OCI-LY7 (cell line): ENCODE data around the gene CCR8. TPM values are rescaled to one million over a fixed set of nuclear protein-coding genes. Genes with fewer than 3 reads are reported as not detected.

Experiments used
- BruUV-seq: library from RNA; stranded (reverse); fragments of 400-500 nt; replicated peaks from 2 replicates; lab custom pipeline; 2021; lab: Mats Ljungman, UMichigan
- CTCF ChIA-PET: fragments of 300-600 bp; sonication (Branson Sonifier 250); formaldehyde crosslinking; loops from one replicate; lab custom pipeline; 2022; ENCODE audit warnings: antibody characterized with exemption; ENCODE audit not compliant: unreplicated experiment; lab: Charles Lee
- POLR2A ChIA-PET: fragments of 300-600 bp; sonication (Branson Sonifier 250); formaldehyde crosslinking; loops from one replicate; lab custom pipeline; 2022; ENCODE audit warnings: antibody characterized with exemption; lab: Charles Lee
- DNase-seq: peaks from one replicate; pipeline ENCODE4 v3.0.0-alpha.2; 2015; ENCODE audit warnings: low spot score
- H2AFZ ChIP-seq: fragments of 200-600 bp; sonication (generic), shearing (Covaris generic); 2 replicates; pipeline ENCODE4 v1.6.1; 2014; ENCODE audit warnings: mild to moderate bottlenecking, antibody characterized with exemption, low read length, moderate library complexity
- H3K27ac ChIP-seq: fragments of 200-600 bp; sonication (generic); 2 replicates; pipeline ENCODE4 v1.5.1; 2014; ENCODE audit warnings: mixed run types, low read depth, mild to moderate bottlenecking, moderate library complexity, low read length, inconsistent platforms; ENCODE audit not compliant: poor library complexity, severe bottlenecking
- H3K36me3 ChIP-seq: fragments of 200-600 bp; sonication (generic); 2 replicates; pipeline ENCODE4 v1.6.1; 2014; ENCODE audit warnings: mild to moderate bottlenecking, antibody characterized with exemption, low read length, moderate library complexity, mixed read lengths; ENCODE audit not compliant: insufficient read depth
- H3K4me1 ChIP-seq: fragments of 200-600 bp; sonication (generic); 2 replicates; pipeline ENCODE4 v1.5.1; 2014; ENCODE audit warnings: mild to moderate bottlenecking, low read length; ENCODE audit not compliant: insufficient read depth, poor library complexity, severe bottlenecking
- H3K4me2 ChIP-seq: fragments of 200-600 bp; sonication (generic); 2 replicates; pipeline ENCODE4 v1.6.1; 2014; ENCODE audit warnings: mild to moderate bottlenecking, low read length
- H3K4me3 ChIP-seq: fragments of 200-600 bp; sonication (generic); 2 replicates; pipeline ENCODE4 v1.5.1; 2014; ENCODE audit warnings: mild to moderate bottlenecking, low read depth, low read length; ENCODE audit not compliant: poor library complexity, severe bottlenecking
- H3K79me2 ChIP-seq: fragments of 200-600 bp; sonication (generic); 2 replicates; pipeline ENCODE4 v1.6.1; 2016; ENCODE audit warnings: low read depth, mild to moderate bottlenecking, low read length, moderate library complexity, mixed read lengths; ENCODE audit not compliant: insufficient read depth
- H3K9me2 ChIP-seq: fragments of 200-600 bp; sonication (generic); 2 replicates; pipeline ENCODE4 v1.6.1; 2016; ENCODE audit warnings: mild to moderate bottlenecking, low read length, mixed read lengths; ENCODE audit not compliant: insufficient read depth
- H3K9me3 ChIP-seq: fragments of 200-600 bp; sonication (generic); 2 replicates; pipeline ENCODE4 v1.6.1; 2014; ENCODE audit warnings: mild to moderate bottlenecking, mixed run types, low read length, mixed read lengths
- H4K20me1 ChIP-seq: fragments of 200-600 bp; sonication (generic); 2 replicates; pipeline ENCODE4 v1.6.1; 2014; ENCODE audit warnings: mild to moderate bottlenecking, antibody characterized with exemption, low read length, moderate library complexity, mixed read lengths; ENCODE audit not compliant: insufficient read depth
- CTCF ChIP-seq: fragments of 200-600 bp; sonication (generic); conservative IDR thresholded peaks from 2 replicates; pipeline ENCODE4 v1.5.1; 2014; ENCODE audit warnings: mild to moderate bottlenecking, antibody characterized with exemption, low read length, moderate library complexity, mixed read lengths
- EZH2phosphoT487 ChIP-seq: fragments of 200-600 bp; sonication (generic); IDR thresholded peaks from 2 replicates; pipeline ENCODE4 v1.6.1; 2018; ENCODE audit warnings: low read depth, borderline replicate concordance, mild to moderate bottlenecking, mixed run types, antibody characterized with exemption, low read length, moderate library complexity, mixed read lengths
- intact Hi-C: fragments of 100-400 bp; cut with micrococcal nuclease; formaldehyde crosslinking; loops from one replicate; pipeline ENCODE4 v1.10.0; 2022; ENCODE audit not compliant: unreplicated experiment
- total RNA-seq, 2 experiments: library from RNA; depleted of rRNA in 1 of 2; stranded (reverse); fragments of >200 nt in 1 of 2; shearing (Covaris generic) in 1 of 2; gene quantifications; 2 replicates each; pipeline ENCODE4 v1.2.3, GENCODE V29; 2014 to 2022

CCR8 gene
- total RNA-seq, 2 experiments from 2014 or later = not detected

GRCh38 chr3:39343760-39344159 lies 14.3 kb downstream of the CCR8 start:
- Histone ChIP-seq H3K79me2 (no peaks in the 10 kb centered on the region), H4K20me1 (no peaks in the 10 kb centered on the region), H3K9me3 (no peaks in the 10 kb centered on the region), H3K36me3 (no peaks in the 10 kb centered on the region), H3K9me2 (no peaks in the 10 kb centered on the region), H3K27ac (no peak overlapping the region), H2AFZ (no peak overlapping the region), H3K4me2 (no peak overlapping the region), H3K4me3 (no peak overlapping the region), H3K4me1 (no peaks in the 10 kb centered on the region)
- no TSS peak for BruUV-seq
- intact Hi-C loops = no loop called here
- TF ChIP-seq CTCF (no peak), EZH2phosphoT487 (no peak)
- CTCF ChIA-PET = no interaction called here
- no peak for DNase-seq
- POLR2A ChIA-PET = no interaction called here

- CTCF ChIA-PET = no interaction called here
- H3K4me2 ChIP-seq = no peak overlapping the region
- no peak overlapping the region for H3K27ac ChIP-seq
- no peak overlapping the region for H3K4me3 ChIP-seq
- no TSS peak for BruUV-seq
- POLR2A ChIA-PET = interaction anchor here (0.6 kb wide), 1 partner anchor 1163 kb away, joined by 3 read pairs; no protein-coding TSS in a partner anchor
- no peaks in the 10 kb centered on the region for H3K4me1 ChIP-seq
- no peaks in the 10 kb centered on the region for H3K9me3 ChIP-seq
- H3K79me2 ChIP-seq = no peaks in the 10 kb centered on the region
- H3K36me3 ChIP-seq = no peaks in the 10 kb centered on the region
- no peaks in the 10 kb centered on the region for H3K9me2 ChIP-seq
- TF ChIP-seq CTCF (no peak), EZH2phosphoT487 (no peak)
- intact Hi-C loops = no loop called here
- no peaks in the 10 kb centered on the region for H4K20me1 ChIP-seq
- DNase-seq = no peak
- no peak overlapping the region for H2AFZ ChIP-seq
Observed at GRCh38 chr3:39344746-39345344, 15.3 kb downstream of the CCR8 start.

- no peak for DNase-seq
- no peaks in the 10 kb centered on the region for H3K79me2 ChIP-seq
- ChIA-PET CTCF (no interaction called here), POLR2A (interaction anchor here (0.6 kb wide), 1 partner anchor 156 kb away, joined by 7 read pairs; no protein-coding TSS in a partner anchor)
- H3K9me3 ChIP-seq = no peaks in the 10 kb centered on the region
- no peak overlapping the region for H3K4me2 ChIP-seq
- intact Hi-C loops = no loop called here
- H3K4me3 ChIP-seq = no peak overlapping the region
- no TSS peak for BruUV-seq
- H3K36me3 ChIP-seq = no peaks in the 10 kb centered on the region
- TF ChIP-seq CTCF = no peak
- TF ChIP-seq EZH2phosphoT487 = no peak
- H3K27ac ChIP-seq = no peak overlapping the region
- no peaks in the 10 kb centered on the region for H4K20me1 ChIP-seq
- H3K9me2 ChIP-seq = no peaks in the 10 kb centered on the region
- H2AFZ ChIP-seq = no peak overlapping the region
- H3K4me1 ChIP-seq = no peaks in the 10 kb centered on the region
Observed at GRCh38 chr3:39346785-39347585, 17.5 kb downstream of the CCR8 start.
